Astrocyte (in vitro differentiated cells and primary cell): ENCODE data around the gene TXLNB.

Source experiments
- CTCF ChIP-seq: IDR thresholded peaks from 2 replicates; pipeline ENCODE4 v1.5.1; 2011; ENCODE audit warnings: low read depth, mild to moderate bottlenecking, inconsistent platforms, low read length, moderate library complexity; ENCODE audit not compliant: insufficient read depth
- EZH2 ChIP-seq: IDR thresholded peaks from 2 replicates; pipeline ENCODE4 v1.6.1; 2012; ENCODE audit warnings: mild to moderate bottlenecking, low read length, inconsistent platforms; ENCODE audit not compliant: insufficient read depth

GRCh38 chr6:139308936-139309603, 17.3 kb upstream of the TXLNB start:
- no peak for TF ChIP-seq CTCF
- TF ChIP-seq EZH2: no peak
